ENCODE data around the gene CFAP54. TPM values are rescaled to one million over a fixed set of nuclear protein-coding genes. Genes with fewer than 3 reads are reported as not detected.
A peak's percentile ranks its signal among the peaks of the same experiment; 100 is the strongest.

Gene CFAP54
- total RNA-seq, 1 donor from 2014 or later, result 1.7 TPM

- intact Hi-C loops (cut with DNase I), result no loop called here
- Histone ChIP-seq H3K9me3 (no peaks in the 10 kb centered on the region), H3K4me1 (no peaks in the 10 kb centered on the region)
Measured at GRCh38 chr12:96513166-96513565, 23.8 kb downstream of the CFAP54 start.

GRCh38 chr12:96513681-96514080 lies 24.3 kb downstream of the CFAP54 start:
- intact Hi-C loops (cut with DNase I), result loop anchor here (2.0 kb wide), 1 partner anchor 453 kb away; no protein-coding TSS in a partner anchor
- H3K9me3 ChIP-seq, result no peaks in the 10 kb centered on the region
- H3K27ac ChIP-seq, result no peak overlapping the region
- H3K4me1 ChIP-seq, result no peaks in the 10 kb centered on the region
- DNase-seq (ENCODE audit: extremely low spot score in 2 of 2), result no peak
- H3K36me3 ChIP-seq, result no peaks in the 10 kb centered on the region
- no peak overlapping the region for H3K4me3 ChIP-seq
- no peak for TF ChIP-seq POLR2A (IDR thresholded peaks at IDR 0.05)
- TF ChIP-seq, protein P1, sequence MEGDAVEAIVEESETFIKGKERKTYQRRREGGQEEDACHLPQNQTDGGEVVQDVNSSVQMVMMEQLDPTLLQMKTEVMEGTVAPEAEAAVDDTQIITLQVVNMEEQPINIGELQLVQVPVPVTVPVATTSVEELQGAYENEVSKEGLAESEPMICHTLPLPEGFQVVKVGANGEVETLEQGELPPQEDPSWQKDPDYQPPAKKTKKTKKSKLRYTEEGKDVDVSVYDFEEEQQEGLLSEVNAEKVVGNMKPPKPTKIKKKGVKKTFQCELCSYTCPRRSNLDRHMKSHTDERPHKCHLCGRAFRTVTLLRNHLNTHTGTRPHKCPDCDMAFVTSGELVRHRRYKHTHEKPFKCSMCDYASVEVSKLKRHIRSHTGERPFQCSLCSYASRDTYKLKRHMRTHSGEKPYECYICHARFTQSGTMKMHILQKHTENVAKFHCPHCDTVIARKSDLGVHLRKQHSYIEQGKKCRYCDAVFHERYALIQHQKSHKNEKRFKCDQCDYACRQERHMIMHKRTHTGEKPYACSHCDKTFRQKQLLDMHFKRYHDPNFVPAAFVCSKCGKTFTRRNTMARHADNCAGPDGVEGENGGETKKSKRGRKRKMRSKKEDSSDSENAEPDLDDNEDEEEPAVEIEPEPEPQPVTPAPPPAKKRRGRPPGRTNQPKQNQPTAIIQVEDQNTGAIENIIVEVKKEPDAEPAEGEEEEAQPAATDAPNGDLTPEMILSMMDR (IDR thresholded peaks at IDR 0.05), result no peak
- no peak for TF ChIP-seq POLR2AphosphoS5 (IDR thresholded peaks at IDR 0.05; ENCODE audit: insufficient read depth in 1 of 2, low read depth in 1 of 2)
- H3K27me3 ChIP-seq, result no peaks in the 10 kb centered on the region

More at GRCh38 chr12:96513166-96513565, 23.8 kb downstream of the CFAP54 start:
- H3K36me3 ChIP-seq, result no peaks in the 10 kb centered on the region
- no peak overlapping the region for H3K4me3 ChIP-seq
- no peaks in the 10 kb centered on the region for H3K27me3 ChIP-seq
- TF ChIP-seq POLR2A (IDR thresholded peaks at IDR 0.05), result no peak
- TF ChIP-seq, protein P1 (IDR thresholded peaks at IDR 0.05), result no peak
- TF ChIP-seq POLR2AphosphoS5 (IDR thresholded peaks at IDR 0.05; ENCODE audit: insufficient read depth in 1 of 2, low read depth in 1 of 2), result no peak
- no peak overlapping the region for H3K27ac ChIP-seq
- DNase-seq (ENCODE audit: extremely low spot score in 2 of 2), result no peak

DNA sequence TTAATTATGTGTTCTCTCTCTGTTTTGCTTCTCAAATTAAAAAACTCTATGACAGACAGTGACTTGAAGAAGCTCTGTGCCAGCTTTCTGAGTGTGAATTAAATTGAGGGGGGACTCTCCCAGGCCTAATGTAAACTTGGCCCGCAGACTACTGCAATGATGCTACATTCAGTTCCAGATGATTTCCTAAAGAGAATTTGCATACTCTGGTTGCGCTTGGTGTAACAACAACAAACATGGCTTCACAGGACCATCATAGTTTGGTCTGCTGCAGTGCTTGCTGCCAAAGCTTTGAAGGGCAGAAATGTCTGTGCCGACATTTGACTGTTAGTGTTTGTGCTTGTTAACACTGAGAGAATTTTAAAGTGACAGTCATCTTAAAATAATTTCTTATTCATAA lies 25.0 kb downstream of the CFAP54 start:
- Histone ChIP-seq H3K36me3 (no peaks in the 10 kb centered on the region), H3K9me3 (no peaks in the 10 kb centered on the region), H3K27me3 (no peaks in the 10 kb centered on the region), H3K27ac (no peak overlapping the region), H3K4me3 (no peak overlapping the region), H3K4me1 (no peaks in the 10 kb centered on the region)
- DNase-seq (ENCODE audit: extremely low spot score in 2 of 2), result no peak
- TF ChIP-seq, protein P1 (IDR thresholded peaks at IDR 0.05), result no peak
- TF ChIP-seq POLR2A (IDR thresholded peaks at IDR 0.05), result no peak
- TF ChIP-seq POLR2AphosphoS5 (IDR thresholded peaks at IDR 0.05; ENCODE audit: insufficient read depth in 1 of 2, low read depth in 1 of 2), result no peak
- intact Hi-C loops (cut with DNase I), result loop anchor here (2.0 kb wide), 1 partner anchor 454 kb away; no protein-coding TSS in a partner anchor

DNA sequence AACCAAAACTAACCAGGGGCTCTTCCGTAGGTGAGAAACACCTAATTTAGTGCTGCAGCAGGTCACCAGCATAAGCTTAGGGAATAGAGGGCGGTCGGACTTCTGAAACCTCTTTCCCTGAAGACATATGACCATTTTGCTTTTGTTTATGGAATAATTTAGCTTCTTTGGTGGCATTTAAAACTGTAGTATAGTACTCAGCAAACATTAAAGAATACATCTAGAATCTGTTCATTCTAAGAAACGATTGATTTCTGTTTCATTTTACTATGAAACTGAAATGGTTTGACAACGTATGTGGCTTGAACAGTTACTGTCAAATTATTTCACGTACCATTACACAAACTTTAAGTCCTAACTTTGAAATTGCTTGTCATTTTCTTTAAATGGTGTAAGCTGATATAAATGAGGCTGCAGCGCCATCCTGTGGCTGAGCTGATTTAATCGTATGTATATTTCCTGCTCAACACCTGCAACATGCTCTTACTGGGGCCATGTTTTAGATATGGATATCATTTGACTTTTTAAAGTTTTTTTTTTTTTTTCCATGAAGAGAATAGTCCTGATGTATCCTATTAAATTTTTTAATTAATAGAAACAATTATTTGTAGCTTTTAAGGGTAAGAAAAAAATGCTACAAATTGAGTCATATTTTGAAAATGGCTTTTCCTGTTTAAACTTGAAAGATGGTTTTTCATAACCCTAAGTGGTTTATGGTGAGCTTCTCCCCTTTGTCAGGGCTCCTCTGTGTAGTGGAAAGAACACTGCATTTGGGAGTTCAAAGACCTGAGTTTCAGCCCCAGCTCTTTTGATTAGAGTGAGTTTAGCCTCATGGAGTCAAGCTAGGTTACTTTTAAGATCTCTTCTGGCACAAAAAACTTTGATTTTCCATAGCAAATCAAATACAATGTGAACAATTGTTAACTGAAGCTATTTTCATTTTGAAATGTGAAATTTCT lies 27.4 kb downstream of the CFAP54 start:
- TF ChIP-seq POLR2AphosphoS5 (IDR thresholded peaks at IDR 0.05; ENCODE audit: insufficient read depth in 1 of 2, low read depth in 1 of 2) (peak in 1 of 2 donors; percentile 30), POLR2A (IDR thresholded peaks at IDR 0.05) (no peak)
- TF ChIP-seq, protein P1 (IDR thresholded peaks at IDR 0.05), result peak; percentile 45 to 83 (median 80)
- Histone ChIP-seq H3K4me1 (no peaks in the 10 kb centered on the region), H3K4me3 (no peak overlapping the region), H3K9me3 (no peaks in the 10 kb centered on the region), H3K27me3 (no peaks in the 10 kb centered on the region), H3K27ac (no peak overlapping the region), H3K36me3 (no peaks in the 10 kb centered on the region)
- intact Hi-C loops (cut with DNase I), result no loop called here
- no peak for DNase-seq (ENCODE audit: extremely low spot score in 2 of 2)

- DNase-seq (ENCODE audit: extremely low spot score in 2 of 2), result no peak
- intact Hi-C loops (cut with DNase I), result no loop called here
- no peak for TF ChIP-seq POLR2AphosphoS5 (IDR thresholded peaks at IDR 0.05; ENCODE audit: insufficient read depth in 1 of 2, low read depth in 1 of 2)
- TF ChIP-seq, protein P1 (IDR thresholded peaks at IDR 0.05), result no peak
- no peak for TF ChIP-seq POLR2A (IDR thresholded peaks at IDR 0.05)
- H3K9me3 ChIP-seq, result no peaks in the 10 kb centered on the region
- H3K27me3 ChIP-seq, result no peaks in the 10 kb centered on the region
- H3K4me1 ChIP-seq, result no peaks in the 10 kb centered on the region
- no peak overlapping the region for H3K4me3 ChIP-seq
- no peak overlapping the region for H3K27ac ChIP-seq
- H3K36me3 ChIP-seq, result no peaks in the 10 kb centered on the region
Measured at GRCh38 chr12:96520767-96521166, 31.4 kb downstream of the CFAP54 start.
